H9 (cell line): Measurements from ENCODE around the gene PSPC1. TPM values are rescaled to one million over a fixed set of nuclear protein-coding genes. Genes with fewer than 3 reads are reported as not detected.

Source experiments
- DNase-seq: peaks from one replicate; pipeline ENCODE4 v3.0.0-alpha.2; 2017
- H2AFZ ChIP-seq: one replicate; pipeline ENCODE4 v1.6.1; 2013; ENCODE audit warnings: mild to moderate bottlenecking, low read length, control low read depth, moderate library complexity
- H2AK5ac ChIP-seq: 2 replicates; pipeline ENCODE4 v1.6.1; 2013; ENCODE audit warnings: low read length, control low read depth, mixed read lengths; ENCODE audit not compliant: insufficient read length
- H2BK120ac ChIP-seq: one replicate; pipeline ENCODE4 v1.6.1; 2013; ENCODE audit warnings: low read depth, mild to moderate bottlenecking, low read length, control low read depth, inconsistent platforms; ENCODE audit not compliant: poor library complexity, severe bottlenecking
- H2BK12ac ChIP-seq: 2 replicates; pipeline ENCODE4 v1.6.1; 2013; ENCODE audit warnings: low read length, control low read depth, mixed read lengths, low read depth; ENCODE audit not compliant: insufficient read length
- H2BK15ac ChIP-seq: 2 replicates; pipeline ENCODE4 v1.6.1; 2013; ENCODE audit warnings: low read depth, low read length, control low read depth
- H2BK20ac ChIP-seq: one replicate; pipeline ENCODE4 v1.6.1; 2013; ENCODE audit warnings: low read depth, mild to moderate bottlenecking, low read length, control low read depth, inconsistent platforms; ENCODE audit not compliant: poor library complexity, severe bottlenecking
- H2BK5ac ChIP-seq: 2 replicates; pipeline ENCODE4 v1.6.1; 2013; ENCODE audit warnings: low read length, control low read depth, mixed read lengths; ENCODE audit not compliant: insufficient read length
- H3K14ac ChIP-seq: 2 replicates; pipeline ENCODE4 v1.6.1; 2013; ENCODE audit warnings: low read length, control low read depth; ENCODE audit not compliant: insufficient read depth
- H3K18ac ChIP-seq: 2 replicates; pipeline ENCODE4 v1.6.1; 2013; ENCODE audit warnings: low read depth, mild to moderate bottlenecking, mixed read lengths, low read length, control low read depth; ENCODE audit not compliant: insufficient read length
- H3K23ac ChIP-seq: 2 replicates; pipeline ENCODE4 v1.6.1; 2013; ENCODE audit warnings: low read length, control low read depth, mixed read lengths, low read depth; ENCODE audit not compliant: insufficient read length
- H3K23me2 ChIP-seq: 2 replicates; pipeline ENCODE4 v1.6.1; 2013; ENCODE audit warnings: low read depth, mild to moderate bottlenecking, mixed read lengths, low read length, control low read depth; ENCODE audit not compliant: insufficient read length, poor library complexity, severe bottlenecking
- H3K27ac ChIP-seq: 2 replicates; pipeline ENCODE4 v1.5.1; 2013; ENCODE audit warnings: low read length, control low read depth, mixed read lengths, low read depth; ENCODE audit not compliant: insufficient read length
- H3K27me3 ChIP-seq: 2 replicates; pipeline ENCODE4 v1.6.1; 2013; ENCODE audit warnings: low read length, control low read depth, inconsistent platforms; ENCODE audit not compliant: insufficient read depth
- H3K4ac ChIP-seq: 2 replicates; pipeline ENCODE4 v1.6.1; 2013; ENCODE audit warnings: low read depth, mild to moderate bottlenecking, control low read depth, inconsistent platforms, low read length, moderate library complexity
- H3K4me1 ChIP-seq: 2 replicates; pipeline ENCODE4 v1.6.1; 2013; ENCODE audit warnings: low read length, control low read depth, inconsistent platforms; ENCODE audit not compliant: insufficient read depth
- H3K4me2 ChIP-seq: 2 replicates; pipeline ENCODE4 v1.6.1; 2013; ENCODE audit warnings: low read length, control low read depth, mixed read lengths; ENCODE audit not compliant: insufficient read length, insufficient read depth
- H3K56ac ChIP-seq: 2 replicates; pipeline ENCODE4 v1.6.1; 2013; ENCODE audit warnings: low read depth, mild to moderate bottlenecking, mixed read lengths, low read length, control low read depth; ENCODE audit not compliant: insufficient read length
- H3K79me1 ChIP-seq: 2 replicates; pipeline ENCODE4 v1.6.1; 2013; ENCODE audit warnings: low read depth, mild to moderate bottlenecking, moderate library complexity, low read length, control low read depth, inconsistent platforms; ENCODE audit not compliant: insufficient read depth, poor library complexity, severe bottlenecking
- H3K79me2 ChIP-seq: 2 replicates; pipeline ENCODE4 v1.6.1; 2013; ENCODE audit warnings: low read length, control low read depth, inconsistent platforms; ENCODE audit not compliant: insufficient read depth
- H3K9ac ChIP-seq: 2 replicates; pipeline ENCODE4 v1.6.1; 2013; ENCODE audit warnings: low read length, control low read depth, mixed read lengths; ENCODE audit not compliant: insufficient read length; ENCODE audit errors: extremely low read depth
- H3K9me3 ChIP-seq: one replicate; pipeline ENCODE4 v1.6.1; 2013; ENCODE audit warnings: low read depth, low read length, inconsistent platforms; ENCODE audit not compliant: control insufficient read depth
- H3T11ph ChIP-seq: one replicate; pipeline ENCODE4 v1.6.1; 2013; ENCODE audit warnings: mild to moderate bottlenecking, low read length, control low read depth, inconsistent platforms
- H4K20me1 ChIP-seq: one replicate; pipeline ENCODE4 v1.6.1; 2013; ENCODE audit not compliant: control insufficient read depth, insufficient read length, insufficient read depth
- H4K5ac ChIP-seq: 2 replicates; pipeline ENCODE4 v1.6.1; 2013; ENCODE audit warnings: low read depth, mild to moderate bottlenecking, mixed read lengths, low read length, control low read depth; ENCODE audit not compliant: insufficient read length
- H4K8ac ChIP-seq: replicated peaks from 2 replicates; pipeline ENCODE4 v1.6.1; 2013; ENCODE audit warnings: low read length, control low read depth, mixed read lengths, low read depth; ENCODE audit not compliant: insufficient read length
- H4K91ac ChIP-seq: 2 replicates; pipeline ENCODE4 v1.6.1; 2013; ENCODE audit warnings: low read depth, mild to moderate bottlenecking, moderate library complexity, mixed read lengths, low read length, control low read depth; ENCODE audit not compliant: insufficient read length
- H3K27ac Mint-ChIP-seq, 3 experiments: 2 replicates in 2 of 3; 3 replicates in 1 of 3; pipeline ENCODE4 v1.8.0; 2020 to 2021; ENCODE audit warnings: mixed read lengths in 3 of 3, mild to moderate bottlenecking in 1 of 3, moderate library complexity in 1 of 3
- H3K27me3 Mint-ChIP-seq: 2 replicates; pipeline ENCODE4 v1.8.0; 2021; ENCODE audit warnings: low read depth, mild to moderate bottlenecking, moderate library complexity, mixed read lengths
- H3K36me3 Mint-ChIP-seq, 3 experiments: 2 replicates in 2 of 3; 3 replicates in 1 of 3; pipeline ENCODE4 v1.8.0; 2020 to 2021; ENCODE audit warnings: low read depth in 3 of 3, mixed read lengths in 3 of 3; ENCODE audit not compliant: insufficient read depth in 1 of 3
- H3K4me1 Mint-ChIP-seq, 2 experiments: 2 replicates each; pipeline ENCODE4 v1.8.0; 2020; ENCODE audit warnings: mixed read lengths in 2 of 2
- H3K4me3 Mint-ChIP-seq, 2 experiments: 2 replicates in 1 of 2; 3 replicates in 1 of 2; pipeline ENCODE4 v1.8.0; 2020 to 2021; ENCODE audit warnings: mild to moderate bottlenecking in 2 of 2, mixed read lengths in 2 of 2, moderate library complexity in 1 of 2
- H3K9me3 Mint-ChIP-seq, 2 experiments: 2 replicates in 1 of 2; 3 replicates in 1 of 2; pipeline ENCODE4 v1.8.0; 2020; ENCODE audit warnings: mild to moderate bottlenecking in 2 of 2, mixed read lengths in 2 of 2, moderate library complexity in 1 of 2
- WGBS: extraction: QIAGEN DNeasy Blood & Tissue Kit; methylation state at CpG from one replicate; pipeline ENCODE4 v1.1.7; 2013; ENCODE audit warnings: missing lambda C conversion rate, low lambda C conversion rate, mixed read lengths; ENCODE audit not compliant: insufficient read length; ENCODE audit errors: extremely low coverage; 5-methylcytosine and 5-hydroxymethylcytosine counted together
- total RNA-seq: library from RNA; stranded (reverse); gene quantifications from 2 replicates; pipeline ENCODE4 v1.2.1, GENCODE V29; 2021
- TF ChIP-seq, protein P1 (sequence below): fragments of 200-600 bp; sonication (generic); conservative IDR thresholded peaks from 3 replicates; pipeline ENCODE4 v1.8.0; 2021; ENCODE audit warnings: antibody characterized with exemption, mild to moderate bottlenecking

The PSPC1 gene
- total RNA-seq, 1 experiment from 2014 or later = 134 TPM

DNA sequence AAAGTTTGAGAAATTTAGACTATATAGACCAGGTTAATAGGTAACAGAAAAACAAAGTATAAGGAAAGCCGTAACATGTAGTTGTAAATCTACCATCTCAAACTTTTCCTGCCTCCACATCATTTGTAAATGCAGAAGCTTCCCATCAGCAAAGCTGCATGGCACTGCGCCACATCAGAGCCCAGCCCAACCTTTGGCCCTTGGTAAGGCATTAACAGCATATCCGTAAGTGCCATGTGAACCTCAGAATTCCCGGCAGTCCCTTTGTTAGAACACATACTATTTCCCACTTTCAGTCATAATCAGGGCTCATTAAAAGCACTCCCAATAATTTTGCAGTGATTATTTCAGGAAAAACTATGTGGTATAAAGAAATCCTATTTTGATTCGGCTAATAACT lies 97.7 kb downstream of the PSPC1 start:
- Mint-ChIP-seq H3K27ac (peak overlapping the region; percentile 58 to 93 (median 86); a peak in 4 of 7 replicates), H3K4me3 (no peak overlapping the region; a peak in 1 of 5 replicates), H3K36me3 (no peaks in the 10 kb centered on the region), H3K4me1 (peaks cover 38 to 44% of the 10 kb centered on the region in 2 experiments), H3K9me3 (no peaks in the 10 kb centered on the region), H3K27me3 (no peaks in the 10 kb centered on the region)
- H3K23ac ChIP-seq = no peak overlapping the region
- H4K20me1 ChIP-seq = no peaks in the 10 kb centered on the region
- H3K18ac ChIP-seq = no peak overlapping the region
- H3K27me3 ChIP-seq = no peaks in the 10 kb centered on the region
- no peak overlapping the region for H3K4ac ChIP-seq
- H3K27ac ChIP-seq = peak overlapping the region; percentile 8
- no CpG with 5 or more reads among the region's 5 CpGs for WGBS
- H3K56ac ChIP-seq = no peak overlapping the region
- no peak overlapping the region for H4K91ac ChIP-seq
- peaks cover 11% of the 10 kb centered on the region; the same call in 1 of the 2 replicates for H3K4me1 ChIP-seq
- TF ChIP-seq, protein P1, sequence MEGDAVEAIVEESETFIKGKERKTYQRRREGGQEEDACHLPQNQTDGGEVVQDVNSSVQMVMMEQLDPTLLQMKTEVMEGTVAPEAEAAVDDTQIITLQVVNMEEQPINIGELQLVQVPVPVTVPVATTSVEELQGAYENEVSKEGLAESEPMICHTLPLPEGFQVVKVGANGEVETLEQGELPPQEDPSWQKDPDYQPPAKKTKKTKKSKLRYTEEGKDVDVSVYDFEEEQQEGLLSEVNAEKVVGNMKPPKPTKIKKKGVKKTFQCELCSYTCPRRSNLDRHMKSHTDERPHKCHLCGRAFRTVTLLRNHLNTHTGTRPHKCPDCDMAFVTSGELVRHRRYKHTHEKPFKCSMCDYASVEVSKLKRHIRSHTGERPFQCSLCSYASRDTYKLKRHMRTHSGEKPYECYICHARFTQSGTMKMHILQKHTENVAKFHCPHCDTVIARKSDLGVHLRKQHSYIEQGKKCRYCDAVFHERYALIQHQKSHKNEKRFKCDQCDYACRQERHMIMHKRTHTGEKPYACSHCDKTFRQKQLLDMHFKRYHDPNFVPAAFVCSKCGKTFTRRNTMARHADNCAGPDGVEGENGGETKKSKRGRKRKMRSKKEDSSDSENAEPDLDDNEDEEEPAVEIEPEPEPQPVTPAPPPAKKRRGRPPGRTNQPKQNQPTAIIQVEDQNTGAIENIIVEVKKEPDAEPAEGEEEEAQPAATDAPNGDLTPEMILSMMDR = no peak
- H3T11ph ChIP-seq = no peak overlapping the region
- no peak overlapping the region for H4K5ac ChIP-seq
- H4K8ac ChIP-seq = no peak overlapping the region
- H2AK5ac ChIP-seq = no peak overlapping the region
- H3K4me2 ChIP-seq = no peak overlapping the region
- H3K14ac ChIP-seq = no peak overlapping the region
- H2AFZ ChIP-seq = no peak overlapping the region
- no peaks in the 10 kb centered on the region for H3K79me1 ChIP-seq
- no peak overlapping the region for H2BK12ac ChIP-seq
- H2BK15ac ChIP-seq = no peak overlapping the region
- no peak for DNase-seq
- H2BK5ac ChIP-seq = no peak overlapping the region
- no peak overlapping the region for H3K9ac ChIP-seq
- H2BK20ac ChIP-seq = no peak overlapping the region
- no peaks in the 10 kb centered on the region for H3K9me3 ChIP-seq
- no peaks in the 10 kb centered on the region for H3K23me2 ChIP-seq
- H3K79me2 ChIP-seq = no peaks in the 10 kb centered on the region
- H2BK120ac ChIP-seq = no peak overlapping the region
